K562 (cell line): ENCODE measurements around the gene APOL2. TPM values are rescaled to one million over a fixed set of nuclear protein-coding genes. Genes with fewer than 3 reads are reported as not detected.
A peak's percentile ranks its signal among the peaks of the same experiment; 100 is the strongest.

Experiments
- ATAC-seq: fragments of 200-7000 bp; cut with Tn5 transposase; 3 replicates; pipeline ENCODE4 v1.9.1; 2020; ENCODE audit warnings: moderate library complexity
- Bru-seq: library from RNA; stranded (reverse); fragments of 400-500 nt; gene quantifications from one replicate; lab custom pipeline; 2021; lab: Mats Ljungman, UMichigan
- BruChase-seq, 2 experiments: library from RNA; stranded (reverse); fragments of 400-500 nt; gene quantifications; one replicate each; lab custom pipeline; 2021; lab: Mats Ljungman, UMichigan
- BruUV-seq: library from RNA; stranded (reverse); fragments of 400-500 nt; replicated peaks from 2 replicates; lab custom pipeline; 2021; lab: Mats Ljungman, UMichigan
- CTCF ChIA-PET: fragments of 300-600 bp; formaldehyde crosslinking; extraction: SDS; loops from one replicate; lab custom pipeline; 2021; ENCODE audit warnings: low intra/inter-chr PET ratio; lab: Yijun Ruan, JAX
- POLR2A ChIA-PET: fragments of 300-600, 350-650 bp; sonication (Branson Sonifier 250); formaldehyde crosslinking; extraction: SDS; loops from one replicate; lab custom pipeline; 2021; ENCODE audit warnings: antibody characterized with exemption, inconsistent platforms; lab: Yijun Ruan, JAX
- DNase-seq, 4 experiments: peaks; one replicate each; pipeline versions ENCODE4 v3.0.0 to v3.0.0-alpha.2; 2011 to 2018; ENCODE audit warnings: low spot score in 3 of 4, mixed read lengths in 3 of 4; ENCODE audit errors: extremely low read depth in 1 of 4
- FAIRE-seq: peaks from 2 replicates; lab custom pipeline; 2011; peaks lifted over from hg19 to GRCh38; lab: Jason Lieb, UNC
- H2AFZ ChIP-seq: 2 replicates; pipeline ENCODE4 v1.6.0; 2011; ENCODE audit warnings: low read depth, low read length, control low read depth, inconsistent platforms
- H3K27ac ChIP-seq: fragments of 200-600 bp; 3 replicates; pipeline ENCODE4 v1.8.0; 2011; ENCODE audit warnings: low read depth, mild to moderate bottlenecking, control low read depth, inconsistent platforms, low read length, moderate library complexity, mixed read lengths; ENCODE audit errors: extremely low read depth
- H3K27me3 ChIP-seq, 2 experiments: fragments of 300-600 bp in 1 of 2; 2 replicates in 1 of 2; 3 replicates in 1 of 2; pipeline versions ENCODE4 v1.6.0 to v1.8.0; 2011; ENCODE audit warnings: inconsistent platforms in 2 of 2, low read length in 2 of 2, mild to moderate bottlenecking in 1 of 2, mixed read lengths in 1 of 2, moderate library complexity in 1 of 2; ENCODE audit not compliant: control insufficient read depth in 2 of 2, insufficient read depth in 2 of 2
- H3K36me3 ChIP-seq: fragments of 300-600 bp; 3 replicates; pipeline ENCODE4 v1.8.0; 2011; ENCODE audit warnings: mild to moderate bottlenecking, low read length, inconsistent platforms; ENCODE audit not compliant: control insufficient read depth, insufficient read depth
- H3K4me1 ChIP-seq, 2 experiments: fragments of 200-600 bp in 1 of 2; replicated peaks in 1 of 2; 2 replicates in 1 of 2; 3 replicates in 1 of 2; pipeline versions ENCODE4 v1.5.1 to v1.8.0; 2011; ENCODE audit warnings: inconsistent platforms in 2 of 2, low read length in 2 of 2, mild to moderate bottlenecking in 1 of 2, mixed read lengths in 1 of 2, moderate library complexity in 1 of 2; ENCODE audit not compliant: control insufficient read depth in 2 of 2, insufficient read depth in 2 of 2
- H3K4me2 ChIP-seq: 2 replicates; pipeline ENCODE4 v1.6.1; 2011; ENCODE audit warnings: low read length, control low read depth, inconsistent platforms, mixed read lengths; ENCODE audit not compliant: insufficient read depth
- H3K4me3 ChIP-seq: fragments of 200-600 bp; sonication (generic), shearing (Covaris generic); 2 replicates; pipeline ENCODE4 v1.5.1; 2016; ENCODE audit warnings: control low read depth, inconsistent platforms
- H3K79me2 ChIP-seq: fragments of 200-600 bp; 3 replicates; pipeline ENCODE4 v1.8.0; 2011; ENCODE audit warnings: low read length, inconsistent platforms; ENCODE audit not compliant: control insufficient read depth, insufficient read depth
- H3K9ac ChIP-seq, 2 experiments: 2 replicates each; pipeline versions ENCODE4 v1.6.0 to v1.6.1; 2011; ENCODE audit warnings: low read depth in 2 of 2, low read length in 2 of 2, control low read depth in 1 of 2, inconsistent platforms in 1 of 2, mild to moderate bottlenecking in 1 of 2, mixed read lengths in 1 of 2; ENCODE audit not compliant: insufficient read depth in 1 of 2
- H3K9me1 ChIP-seq: one replicate; pipeline ENCODE4 v1.6.0; 2011; ENCODE audit warnings: inconsistent platforms, mild to moderate bottlenecking, low read length, moderate library complexity; ENCODE audit not compliant: control insufficient read depth, insufficient read depth
- H3K9me3 ChIP-seq: replicated peaks from 2 replicates; pipeline ENCODE4 v1.5.1; 2011; ENCODE audit warnings: low read depth, low read length, inconsistent platforms; ENCODE audit not compliant: control insufficient read depth, insufficient read depth
- H4K20me1 ChIP-seq: replicated peaks from 2 replicates; pipeline ENCODE4 v1.6.1; 2011; ENCODE audit warnings: low read length, inconsistent platforms, mixed read lengths; ENCODE audit not compliant: control insufficient read depth, insufficient read depth
- BRD9 ChIP-seq: fragments of 450-650 bp; IDR thresholded peaks from 2 replicates; pipeline ENCODE4 v1.6.1; 2018; ENCODE audit warnings: low read depth; ENCODE audit not compliant: partially characterized antibody
- C11orf30 ChIP-seq: fragments of 450-650 bp; IDR thresholded peaks from 2 replicates; pipeline ENCODE4 v1.6.1; 2016; ENCODE audit warnings: low read depth, mild to moderate bottlenecking
- CTBP1 ChIP-seq: fragments of 450-650 bp; IDR thresholded peaks from 2 replicates; pipeline ENCODE4 v1.6.1; 2016; ENCODE audit warnings: borderline replicate concordance
- FOXK1 ChIP-seq: sonication (generic); formaldehyde crosslinking; IDR thresholded peaks from 2 replicates; pipeline ENCODE4 v1.8.0; 2022; ENCODE audit warnings: missing genetic modification reagents, mild to moderate bottlenecking, borderline replicate concordance
- FOXP1 ChIP-seq: sonication (generic); formaldehyde crosslinking; IDR thresholded peaks from 2 replicates; pipeline ENCODE4 v1.8.0; 2022; ENCODE audit warnings: mild to moderate bottlenecking, missing genetic modification reagents
- FOXP4 ChIP-seq: sonication (generic); formaldehyde crosslinking; IDR thresholded peaks from 2 replicates; pipeline ENCODE4 v1.8.0; 2022; ENCODE audit warnings: mild to moderate bottlenecking, missing genetic modification reagents, borderline replicate concordance
- IRF2 ChIP-seq: sonication (generic); formaldehyde crosslinking; IDR thresholded peaks from 2 replicates; pipeline ENCODE4 v1.8.1; 2022; ENCODE audit warnings: mild to moderate bottlenecking, missing genetic modification reagents
- MAFK ChIP-seq: IDR thresholded peaks from 2 replicates; pipeline ENCODE4 v1.6.1; 2011; ENCODE audit warnings: low read length, improper control_type of control experiment
- NFE2 ChIP-seq: IDR thresholded peaks from 2 replicates; pipeline ENCODE4 v1.6.1; 2014; ENCODE audit warnings: antibody characterized with exemption, low read depth
- RBBP5 ChIP-seq: fragments of 200-600 bp; sonication (generic); IDR thresholded peaks from 2 replicates; pipeline ENCODE4 v1.6.1; 2012; ENCODE audit warnings: borderline replicate concordance, mild to moderate bottlenecking, low read length, control low read depth, inconsistent platforms; ENCODE audit not compliant: insufficient read depth, poor library complexity, severe bottlenecking
- SP1 ChIP-seq: sonication (generic); formaldehyde crosslinking; IDR thresholded peaks from 2 replicates; pipeline ENCODE4 v1.8.1; 2022; ENCODE audit warnings: mild to moderate bottlenecking, missing genetic modification reagents
- TEAD1 ChIP-seq, 2 experiments: fragments of 450-650 bp in 1 of 2; sonication (generic) in 1 of 2; formaldehyde crosslinking; IDR thresholded peaks; 2 replicates each; pipeline versions ENCODE4 v1.4.0 to v1.8.0; 2020 to 2022; ENCODE audit warnings: mild to moderate bottlenecking in 2 of 2, missing genetic modification reagents in 1 of 2
- whole genome bisulfite sequencing: fragments of 100-300 bp; shearing (Covaris generic); methylation state at CpG from one replicate; pipeline ENCODE4 v1.1.6; 2016; ENCODE audit warnings: low coverage, mixed read lengths; ENCODE audit not compliant: insufficient coverage; ENCODE audit errors: missing lambda C conversion rate; 5-methylcytosine and 5-hydroxymethylcytosine counted together
- in situ Hi-C: fragments of 300-500 bp; cut with MboI; formaldehyde crosslinking; loops from 4 replicates; pipeline ENCODE4 v1.15.0; 2018; ENCODE audit warnings: inconsistent platforms, mixed read lengths
- intact Hi-C: fragments of 100-400 bp; cut with micrococcal nuclease; formaldehyde crosslinking; loops from 2 replicates; pipeline ENCODE4 v1.14.2; 2022
- long read RNA-seq, 3 experiments: library from polyadenylated mRNA in 2 of 3; library from RNA in 1 of 3; unstranded in 2 of 3; stranded (forward) in 1 of 3; transcript quantifications; one replicate each; pipeline ENCODE4 v2.0.0, GENCODE V29; 2019 to 2022
- polyA minus RNA-seq, 3 experiments: library from RNA; depleted of rRNA, polyadenylated mRNA; stranded (reverse); fragments of >200 nt; gene quantifications; 2 replicates each; pipeline ENCODE4 v1.2.3, GENCODE V29; 2011
- polyA plus RNA-seq, 8 experiments: library from polyadenylated mRNA; depleted of rRNA in 4 of 8; stranded (reverse) in 5 of 8; unstranded in 3 of 8; fragments of >200 nt; fragmentation: Nextera tagmentation in 2 of 8; fragmentation: Illumina TruSeq in 1 of 8; extraction: Ambion mirVana in 2 of 8; extraction: Trizol in 1 of 8; gene quantifications; 2 replicates each; pipeline versions ENCODE4 v1.2.1 to v1.2.3, GENCODE V29; 2011 to 2014; ENCODE audit warnings: inconsistent platforms in 1 of 8, missing spikeins in 1 of 8
- total RNA-seq, 7 experiments: library from RNA; depleted of rRNA in 6 of 7; stranded (reverse); fragments of >200 nt in 6 of 7; fragmentation: Illumina TruSeq in 2 of 7; extraction: Trizol in 2 of 7; gene quantifications; 2 replicates each; pipeline versions ENCODE4 v1.2.1 to v1.2.3, GENCODE V29; 2011 to 2021; ENCODE audit warnings: low replicate concordance in 1 of 7

Gene APOL2, protein sequence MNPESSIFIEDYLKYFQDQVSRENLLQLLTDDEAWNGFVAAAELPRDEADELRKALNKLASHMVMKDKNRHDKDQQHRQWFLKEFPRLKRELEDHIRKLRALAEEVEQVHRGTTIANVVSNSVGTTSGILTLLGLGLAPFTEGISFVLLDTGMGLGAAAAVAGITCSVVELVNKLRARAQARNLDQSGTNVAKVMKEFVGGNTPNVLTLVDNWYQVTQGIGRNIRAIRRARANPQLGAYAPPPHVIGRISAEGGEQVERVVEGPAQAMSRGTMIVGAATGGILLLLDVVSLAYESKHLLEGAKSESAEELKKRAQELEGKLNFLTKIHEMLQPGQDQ
- total RNA-seq (2011; cell fraction: chromatin; rRNA removed; ENCODE audit: low replicate concordance) = 7.9 and 14.5 TPM in 2 replicates
- 9.6 and 11.0 TPM in 2 replicates for total RNA-seq (2011; cell fraction: nucleolus; rRNA removed)
- total RNA-seq (2011; cell fraction: nucleoplasm; rRNA removed) = 11.5 and 15.8 TPM in 2 replicates
- total RNA-seq (2014; rRNA removed) (8.9 and 9.7 TPM in 2 replicates), total RNA-seq (2014; rRNA removed; fragmentation: Illumina TruSeq; extraction: Trizol) (9.3 and 10.6 TPM in 2 replicates), total RNA-seq (2015; rRNA removed; fragmentation: Illumina TruSeq; extraction: Trizol) (9.6 and 10.6 TPM in 2 replicates), total RNA-seq (2021) (9.7 and 10.6 TPM in 2 replicates), polyA plus RNA-seq (2011; rRNA removed) (5.4 and 7.7 TPM in 2 replicates), polyA plus RNA-seq (2014; fragmentation: Illumina TruSeq; extraction: Trizol) (8.9 and 9.4 TPM in 2 replicates), polyA plus RNA-seq (2014; fragmentation: Nextera tagmentation; extraction: Ambion mirVana) (1 to 10 TPM; 2.7 to 6.8 TPM), polyA plus RNA-seq (2014; rRNA removed) (6.6 and 6.9 TPM in 2 replicates), polyA minus RNA-seq (2011; rRNA and poly(A)+ RNA removed) (7.8 and 13.2 TPM in 2 replicates), Bru-seq, nascent RNA (percentile 64 among the genes with signal in this experiment), BruChase-seq, experiment 1, labeled RNA remaining after a 2-hour chase (percentile 64 among the genes with signal in this experiment), BruChase-seq, experiment 2, labeled RNA remaining after a 6-hour chase (percentile 65 among the genes with signal in this experiment)
- polyA plus RNA-seq (2011; cell fraction: cytosol; rRNA removed) = 5.7 and 7.9 TPM in 2 replicates
- polyA plus RNA-seq (2011; cell fraction: nucleus; rRNA removed) = 7.8 and 12.8 TPM in 2 replicates
- polyA plus RNA-seq (2012) = 12.3 and 12.8 TPM in 2 replicates
- 3.5 and 6.3 TPM in 2 replicates for polyA minus RNA-seq (2011; cell fraction: cytosol; rRNA and poly(A)+ RNA removed)
- polyA minus RNA-seq (2011; cell fraction: nucleus; rRNA and poly(A)+ RNA removed) = 2.4 and 3.6 TPM in 2 replicates
- long read RNA-seq, experiment 1, transcript APOL2-202 (5 exons, 2,551 nt) = major isoform, 36 of 59 reads
- long read RNA-seq, experiment 1, partial matches to known transcripts = 1 of 59 reads
- long read RNA-seq, experiment 1, other reads (novel, unspliced or antisense) = 20 of 59 reads
- long read RNA-seq, experiment 2, transcript APOL2-202 (5 exons, 2,551 nt) = major isoform, 5 of 5 reads
- long read RNA-seq, experiment 2, partial matches to known transcripts = 0 of 5 reads
- long read RNA-seq, experiment 2, other reads (novel, unspliced or antisense) = 0 of 5 reads
- long read RNA-seq, experiment 3, transcript APOL2-202 (5 exons, 2,551 nt) = major isoform, 12 of 17 reads
- long read RNA-seq, experiment 3, partial matches to known transcripts = 0 of 17 reads
- long read RNA-seq, experiment 3, other reads (novel, unspliced or antisense) = 5 of 17 reads

DNA sequence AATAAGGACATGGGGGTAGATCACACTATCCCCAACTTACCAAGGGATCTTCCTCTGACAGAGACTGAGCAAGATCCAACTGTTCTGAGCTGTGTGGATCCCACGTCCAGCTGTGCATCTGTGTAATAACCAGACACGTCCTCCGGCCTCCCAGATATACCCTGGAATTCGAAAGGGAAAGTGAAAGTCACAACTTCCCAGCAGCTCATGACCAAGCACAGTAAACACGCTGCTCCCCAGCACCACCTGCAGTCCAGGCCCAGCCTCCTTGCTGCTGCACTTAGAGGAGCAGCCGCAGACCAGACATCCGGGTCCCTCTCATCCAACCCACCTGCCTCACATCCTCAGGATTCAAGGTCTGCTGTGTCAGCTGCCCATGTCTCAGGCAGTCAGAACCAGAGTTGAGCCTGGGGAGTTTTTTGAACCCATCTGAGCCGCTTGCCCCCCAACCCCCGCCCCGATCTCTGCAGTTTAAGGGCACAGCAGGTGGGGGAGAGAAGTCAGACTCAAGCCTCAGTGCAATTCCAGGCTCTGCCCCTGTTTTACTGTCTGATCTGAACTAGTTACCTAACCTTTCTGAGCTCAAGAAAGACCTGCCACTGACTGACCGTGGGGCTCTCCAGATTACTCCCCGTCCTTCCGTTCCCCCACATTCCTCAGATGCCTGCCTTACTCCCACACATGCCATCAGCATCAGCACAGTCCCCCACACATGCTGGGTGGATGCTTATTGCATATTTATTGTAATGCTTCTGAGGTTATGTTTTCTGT, at the start of gene APOL2:
Gene APOL2 (minus strand): TSS at position 127 of the 771 bp plus-strand sequence. CDS start 6,365 bp downstream, outside the sequence.
- peaks cover 2% of the 10 kb centered on the region; the same call in 1 of the 2 replicates for H3K9me3 ChIP-seq
- H3K4me1 ChIP-seq = peaks cover 4 to 6% of the 10 kb centered on the region in 2 experiments; a peak in 4 of 5 replicates
- H3K36me3 ChIP-seq = peaks cover 3% of the 10 kb centered on the region; the same call in 1 of the 3 replicates
- H3K9ac ChIP-seq = peak within 1 kb of the TSS; percentile 74 to 89
- intact Hi-C loops (loop anchor here (5.0 kb wide), 1 partner anchor 38 kb away; no protein-coding TSS in a partner anchor), in situ Hi-C loops (no loop called here)
- DNase-seq (peak; percentile 77 to 91 (median 81)), FAIRE-seq (peak; percentile 96), ATAC-seq (peak; percentile 99)
- H3K9me1 ChIP-seq = no peaks in the 10 kb centered on the region
- peak within 1 kb of the TSS; percentile 87 for H3K27ac ChIP-seq
- no peaks in the 10 kb centered on the region for H4K20me1 ChIP-seq
- BruUV-seq = no TSS peak
- ChIA-PET POLR2A (interaction anchor here (0.6 to 3.2 kb wide), 9 partner anchors 10 to 1399 kb away, joined by 3 to 15 read pairs (median 3); partner anchors contain the start of gene APOL1), CTCF (no interaction called here)
- H3K4me2 ChIP-seq = peak within 1 kb of the TSS; percentile 97
- peak within 1 kb of the TSS; percentile 59 for H3K4me3 ChIP-seq
- H3K79me2 ChIP-seq = peaks cover 23% of the 10 kb centered on the region
- no peaks in the 10 kb centered on the region for H3K27me3 ChIP-seq
- peak within 1 kb of the TSS; percentile 94 for H2AFZ ChIP-seq
- WGBS = 5% methylated on average over 11 of the region's 13 CpGs
- TF ChIP-seq C11orf30 (peak; percentile 55; the same call in 1 of the 2 replicates), BRD9 (peak; percentile 48), RBBP5 (no peak), IRF2 (CRISPR knock-in tag) (peak; percentile 100), FOXP1 (no peak), FOXP4 (CRISPR knock-in tag) (0 out of 2 replicates have a peak, but pooled peaks have one; percentile 25), TEAD1 (CRISPR knock-in tag; IDR thresholded peaks at IDR 0.05) (peak in 1 of 2 experiments; percentile 76; a peak in 1 of 4 replicates), MAFK (peak; percentile 40), FOXK1 (CRISPR knock-in tag) (peak; percentile 94), NFE2 (peak; percentile 65; the same call in 1 of the 2 replicates), SP1 (CRISPR knock-in tag) (peak; percentile 53; the same call in 1 of the 2 replicates), CTBP1 (peak; percentile 57; the same call in 1 of the 2 replicates)
